ENCODE data around the gene LGALS3.

DNA sequence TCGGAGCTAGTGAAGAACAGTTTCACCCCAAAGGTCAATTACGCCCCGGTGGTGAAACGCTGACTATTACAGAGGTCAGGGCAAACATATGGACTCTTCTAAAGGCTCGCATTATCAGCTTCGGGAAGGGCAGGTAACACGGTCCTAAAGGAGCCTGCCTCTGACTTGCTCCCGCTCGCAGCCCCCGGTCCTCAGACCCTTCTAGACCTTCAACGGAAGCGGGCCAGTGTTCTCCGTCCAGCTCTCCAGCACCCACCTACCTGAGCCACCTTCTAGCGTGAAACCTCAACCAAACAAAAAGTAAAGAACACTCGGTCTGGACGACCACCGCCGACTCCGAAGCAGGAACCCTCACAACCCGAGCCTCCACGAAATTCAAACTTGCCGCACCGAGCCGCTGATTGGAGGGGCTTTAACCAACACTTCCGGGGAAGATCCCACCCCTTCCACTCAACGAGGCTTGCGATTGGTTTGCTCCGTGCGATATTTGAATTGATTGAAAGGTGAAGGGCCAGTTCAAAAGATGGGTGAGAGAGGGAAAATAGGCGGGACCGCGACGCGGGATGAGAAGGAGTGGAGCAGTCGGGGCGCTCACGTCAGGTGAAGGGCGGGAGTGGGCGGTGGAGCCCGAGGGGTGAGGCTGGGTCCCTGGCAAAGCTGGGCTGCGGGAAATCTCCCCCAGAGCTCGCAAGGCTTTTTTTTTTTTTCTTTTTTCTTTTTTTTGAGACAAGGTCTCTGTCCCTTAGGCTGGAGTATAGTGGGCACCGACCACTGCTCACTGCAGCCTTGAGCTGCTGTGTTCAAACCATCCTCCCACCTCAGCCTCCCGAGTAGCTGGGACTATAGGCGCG lies 62.4 kb downstream of the LGALS3 start, which contains the start of gene DLGAP5:
- TF ChIP-seq, protein P1, sequence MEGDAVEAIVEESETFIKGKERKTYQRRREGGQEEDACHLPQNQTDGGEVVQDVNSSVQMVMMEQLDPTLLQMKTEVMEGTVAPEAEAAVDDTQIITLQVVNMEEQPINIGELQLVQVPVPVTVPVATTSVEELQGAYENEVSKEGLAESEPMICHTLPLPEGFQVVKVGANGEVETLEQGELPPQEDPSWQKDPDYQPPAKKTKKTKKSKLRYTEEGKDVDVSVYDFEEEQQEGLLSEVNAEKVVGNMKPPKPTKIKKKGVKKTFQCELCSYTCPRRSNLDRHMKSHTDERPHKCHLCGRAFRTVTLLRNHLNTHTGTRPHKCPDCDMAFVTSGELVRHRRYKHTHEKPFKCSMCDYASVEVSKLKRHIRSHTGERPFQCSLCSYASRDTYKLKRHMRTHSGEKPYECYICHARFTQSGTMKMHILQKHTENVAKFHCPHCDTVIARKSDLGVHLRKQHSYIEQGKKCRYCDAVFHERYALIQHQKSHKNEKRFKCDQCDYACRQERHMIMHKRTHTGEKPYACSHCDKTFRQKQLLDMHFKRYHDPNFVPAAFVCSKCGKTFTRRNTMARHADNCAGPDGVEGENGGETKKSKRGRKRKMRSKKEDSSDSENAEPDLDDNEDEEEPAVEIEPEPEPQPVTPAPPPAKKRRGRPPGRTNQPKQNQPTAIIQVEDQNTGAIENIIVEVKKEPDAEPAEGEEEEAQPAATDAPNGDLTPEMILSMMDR (IDR thresholded peaks at IDR 0.05): no peak
- TF ChIP-seq POLR2A (IDR thresholded peaks at IDR 0.05): peak; percentile 15
